ENCODE results near the gene TNS1. TPM values are rescaled to one million over a fixed set of nuclear protein-coding genes. Genes with fewer than 3 reads are reported as not detected.

Gene TNS1
- total RNA-seq, 1 experiment from 2014 or later: 3.4 TPM

- Histone ChIP-seq H3K4ac (ENCODE audit: low read depth, low read length) (no peak overlapping the region), H3K27ac (ENCODE audit: insufficient read length, low read depth, low read length) (no peak overlapping the region), H3K56ac (ENCODE audit: insufficient read length, low read depth, low read length) (no peak overlapping the region), H4K20me1 (ENCODE audit: control insufficient read depth, insufficient read depth, insufficient read length) (no peaks in the 10 kb centered on the region), H2BK12ac (ENCODE audit: insufficient read length, low read depth, low read length) (no peak overlapping the region), H2AK5ac (ENCODE audit: insufficient read length, low read length) (no peak overlapping the region), H3K14ac (ENCODE audit: insufficient read depth, low read length) (no peak overlapping the region), H3K79me2 (ENCODE audit: insufficient read depth, low read length) (no peaks in the 10 kb centered on the region), H2BK20ac (ENCODE audit: low read depth, low read length, poor library complexity, severe bottlenecking) (no peak overlapping the region), H4K8ac (replicated peaks; ENCODE audit: insufficient read length, low read depth, low read length) (no peak overlapping the region), H3K4me1 (ENCODE audit: insufficient read depth, low read length) (no peaks in the 10 kb centered on the region; the same call in 1 of the 2 replicates), H2AFZ (ENCODE audit: low read length) (no peak overlapping the region), H3K9ac (ENCODE audit: extremely low read depth, insufficient read length, low read length) (no peak overlapping the region), H3K4me2 (ENCODE audit: insufficient read depth, insufficient read length, low read length) (no peak overlapping the region), H3K27me3 (ENCODE audit: insufficient read depth, low read length) (no peaks in the 10 kb centered on the region), H2BK5ac (ENCODE audit: insufficient read length, low read length) (no peak overlapping the region), H2BK15ac (ENCODE audit: low read depth, low read length) (no peak overlapping the region), H3T11ph (ENCODE audit: low read length) (no peak overlapping the region), H3K9me3 (ENCODE audit: control insufficient read depth, low read depth, low read length) (no peaks in the 10 kb centered on the region), H4K91ac (ENCODE audit: insufficient read length, low read depth, low read length) (no peak overlapping the region), H2BK120ac (ENCODE audit: low read depth, low read length, poor library complexity, severe bottlenecking) (no peak overlapping the region), H3K23ac (ENCODE audit: insufficient read length, low read depth, low read length) (no peak overlapping the region), H3K79me1 (ENCODE audit: insufficient read depth, low read depth, low read length, poor library complexity, severe bottlenecking) (no peaks in the 10 kb centered on the region), H3K18ac (ENCODE audit: insufficient read length, low read depth, low read length) (no peak overlapping the region), H3K23me2 (ENCODE audit: insufficient read length, low read depth, low read length, poor library complexity, severe bottlenecking) (no peaks in the 10 kb centered on the region), H4K5ac (ENCODE audit: insufficient read length, low read depth, low read length) (no peak overlapping the region)
- Mint-ChIP-seq H3K4me1 (peaks cover 12 to 20% of the 10 kb centered on the region in 2 experiments), H3K4me3 (no peak overlapping the region), H3K27ac (no peak overlapping the region), H3K9me3 (no peaks in the 10 kb centered on the region), H3K27me3 (ENCODE audit: low read depth) (no peaks in the 10 kb centered on the region; the same call in none of the 2 replicates), H3K36me3 (ENCODE audit: insufficient read depth in 1 of 3, low read depth in 3 of 3) (no peaks in the 10 kb centered on the region; a peak in 1 of 7 replicates)
- DNase-seq: no peak
- WGBS (ENCODE audit: extremely low coverage, insufficient read length, low lambda C conversion rate): no CpG with 5 or more reads among the region's 2 CpGs
- peak; percentile 37 for TF ChIP-seq CTCF (conservative IDR thresholded peaks at IDR 0.05)
Measured at GRCh38 chr2:217872319-217872718, 130.5 kb downstream of the TNS1 start.
